H9 (cell line): ENCODE measurements around the gene PSMB1. TPM values are rescaled to one million over a fixed set of nuclear protein-coding genes. Genes with fewer than 3 reads are reported as not detected.

Source experiments
- DNase-seq: peaks from one replicate; pipeline ENCODE4 v3.0.0-alpha.2; 2017
- H2AFZ ChIP-seq: one replicate; pipeline ENCODE4 v1.6.1; 2013; ENCODE audit warnings: mild to moderate bottlenecking, low read length, control low read depth, moderate library complexity
- H2AK5ac ChIP-seq: 2 replicates; pipeline ENCODE4 v1.6.1; 2013; ENCODE audit warnings: low read length, control low read depth, mixed read lengths; ENCODE audit not compliant: insufficient read length
- H2BK120ac ChIP-seq: one replicate; pipeline ENCODE4 v1.6.1; 2013; ENCODE audit warnings: low read depth, mild to moderate bottlenecking, low read length, control low read depth, inconsistent platforms; ENCODE audit not compliant: poor library complexity, severe bottlenecking
- H2BK12ac ChIP-seq: 2 replicates; pipeline ENCODE4 v1.6.1; 2013; ENCODE audit warnings: low read length, control low read depth, mixed read lengths, low read depth; ENCODE audit not compliant: insufficient read length
- H2BK15ac ChIP-seq: 2 replicates; pipeline ENCODE4 v1.6.1; 2013; ENCODE audit warnings: low read depth, low read length, control low read depth
- H2BK20ac ChIP-seq: one replicate; pipeline ENCODE4 v1.6.1; 2013; ENCODE audit warnings: low read depth, mild to moderate bottlenecking, low read length, control low read depth, inconsistent platforms; ENCODE audit not compliant: poor library complexity, severe bottlenecking
- H2BK5ac ChIP-seq: 2 replicates; pipeline ENCODE4 v1.6.1; 2013; ENCODE audit warnings: low read length, control low read depth, mixed read lengths; ENCODE audit not compliant: insufficient read length
- H3K14ac ChIP-seq: 2 replicates; pipeline ENCODE4 v1.6.1; 2013; ENCODE audit warnings: low read length, control low read depth; ENCODE audit not compliant: insufficient read depth
- H3K18ac ChIP-seq: 2 replicates; pipeline ENCODE4 v1.6.1; 2013; ENCODE audit warnings: low read depth, mild to moderate bottlenecking, mixed read lengths, low read length, control low read depth; ENCODE audit not compliant: insufficient read length
- H3K23ac ChIP-seq: 2 replicates; pipeline ENCODE4 v1.6.1; 2013; ENCODE audit warnings: low read length, control low read depth, mixed read lengths, low read depth; ENCODE audit not compliant: insufficient read length
- H3K23me2 ChIP-seq: 2 replicates; pipeline ENCODE4 v1.6.1; 2013; ENCODE audit warnings: low read depth, mild to moderate bottlenecking, mixed read lengths, low read length, control low read depth; ENCODE audit not compliant: insufficient read length, poor library complexity, severe bottlenecking
- H3K27ac ChIP-seq: 2 replicates; pipeline ENCODE4 v1.5.1; 2013; ENCODE audit warnings: low read length, control low read depth, mixed read lengths, low read depth; ENCODE audit not compliant: insufficient read length
- H3K27me3 ChIP-seq: 2 replicates; pipeline ENCODE4 v1.6.1; 2013; ENCODE audit warnings: low read length, control low read depth, inconsistent platforms; ENCODE audit not compliant: insufficient read depth
- H3K4ac ChIP-seq: 2 replicates; pipeline ENCODE4 v1.6.1; 2013; ENCODE audit warnings: low read depth, mild to moderate bottlenecking, control low read depth, inconsistent platforms, low read length, moderate library complexity
- H3K4me1 ChIP-seq: 2 replicates; pipeline ENCODE4 v1.6.1; 2013; ENCODE audit warnings: low read length, control low read depth, inconsistent platforms; ENCODE audit not compliant: insufficient read depth
- H3K4me2 ChIP-seq: 2 replicates; pipeline ENCODE4 v1.6.1; 2013; ENCODE audit warnings: low read length, control low read depth, mixed read lengths; ENCODE audit not compliant: insufficient read length, insufficient read depth
- H3K56ac ChIP-seq: 2 replicates; pipeline ENCODE4 v1.6.1; 2013; ENCODE audit warnings: low read depth, mild to moderate bottlenecking, mixed read lengths, low read length, control low read depth; ENCODE audit not compliant: insufficient read length
- H3K79me1 ChIP-seq: 2 replicates; pipeline ENCODE4 v1.6.1; 2013; ENCODE audit warnings: low read depth, mild to moderate bottlenecking, moderate library complexity, low read length, control low read depth, inconsistent platforms; ENCODE audit not compliant: insufficient read depth, poor library complexity, severe bottlenecking
- H3K79me2 ChIP-seq: 2 replicates; pipeline ENCODE4 v1.6.1; 2013; ENCODE audit warnings: low read length, control low read depth, inconsistent platforms; ENCODE audit not compliant: insufficient read depth
- H3K9ac ChIP-seq: 2 replicates; pipeline ENCODE4 v1.6.1; 2013; ENCODE audit warnings: low read length, control low read depth, mixed read lengths; ENCODE audit not compliant: insufficient read length; ENCODE audit errors: extremely low read depth
- H3K9me3 ChIP-seq: one replicate; pipeline ENCODE4 v1.6.1; 2013; ENCODE audit warnings: low read depth, low read length, inconsistent platforms; ENCODE audit not compliant: control insufficient read depth
- H3T11ph ChIP-seq: one replicate; pipeline ENCODE4 v1.6.1; 2013; ENCODE audit warnings: mild to moderate bottlenecking, low read length, control low read depth, inconsistent platforms
- H4K20me1 ChIP-seq: one replicate; pipeline ENCODE4 v1.6.1; 2013; ENCODE audit not compliant: control insufficient read depth, insufficient read length, insufficient read depth
- H4K5ac ChIP-seq: 2 replicates; pipeline ENCODE4 v1.6.1; 2013; ENCODE audit warnings: low read depth, mild to moderate bottlenecking, mixed read lengths, low read length, control low read depth; ENCODE audit not compliant: insufficient read length
- H4K8ac ChIP-seq: replicated peaks from 2 replicates; pipeline ENCODE4 v1.6.1; 2013; ENCODE audit warnings: low read length, control low read depth, mixed read lengths, low read depth; ENCODE audit not compliant: insufficient read length
- H4K91ac ChIP-seq: 2 replicates; pipeline ENCODE4 v1.6.1; 2013; ENCODE audit warnings: low read depth, mild to moderate bottlenecking, moderate library complexity, mixed read lengths, low read length, control low read depth; ENCODE audit not compliant: insufficient read length
- H3K27ac Mint-ChIP-seq, 3 experiments: 2 replicates in 2 of 3; 3 replicates in 1 of 3; pipeline ENCODE4 v1.8.0; 2020 to 2021; ENCODE audit warnings: mixed read lengths in 3 of 3, mild to moderate bottlenecking in 1 of 3, moderate library complexity in 1 of 3
- H3K27me3 Mint-ChIP-seq: 2 replicates; pipeline ENCODE4 v1.8.0; 2021; ENCODE audit warnings: low read depth, mild to moderate bottlenecking, moderate library complexity, mixed read lengths
- H3K36me3 Mint-ChIP-seq, 3 experiments: 2 replicates in 2 of 3; 3 replicates in 1 of 3; pipeline ENCODE4 v1.8.0; 2020 to 2021; ENCODE audit warnings: low read depth in 3 of 3, mixed read lengths in 3 of 3; ENCODE audit not compliant: insufficient read depth in 1 of 3
- H3K4me1 Mint-ChIP-seq, 2 experiments: 2 replicates each; pipeline ENCODE4 v1.8.0; 2020; ENCODE audit warnings: mixed read lengths in 2 of 2
- H3K4me3 Mint-ChIP-seq, 2 experiments: 2 replicates in 1 of 2; 3 replicates in 1 of 2; pipeline ENCODE4 v1.8.0; 2020 to 2021; ENCODE audit warnings: mild to moderate bottlenecking in 2 of 2, mixed read lengths in 2 of 2, moderate library complexity in 1 of 2
- H3K9me3 Mint-ChIP-seq, 2 experiments: 2 replicates in 1 of 2; 3 replicates in 1 of 2; pipeline ENCODE4 v1.8.0; 2020; ENCODE audit warnings: mild to moderate bottlenecking in 2 of 2, mixed read lengths in 2 of 2, moderate library complexity in 1 of 2
- WGBS: extraction: QIAGEN DNeasy Blood & Tissue Kit; methylation state at CpG from one replicate; pipeline ENCODE4 v1.1.7; 2013; ENCODE audit warnings: missing lambda C conversion rate, low lambda C conversion rate, mixed read lengths; ENCODE audit not compliant: insufficient read length; ENCODE audit errors: extremely low coverage; 5-methylcytosine and 5-hydroxymethylcytosine counted together
- total RNA-seq: library from RNA; stranded (reverse); gene quantifications from 2 replicates; pipeline ENCODE4 v1.2.1, GENCODE V29; 2021
- TF ChIP-seq, protein P1 (sequence below): fragments of 200-600 bp; sonication (generic); conservative IDR thresholded peaks from 3 replicates; pipeline ENCODE4 v1.8.0; 2021; ENCODE audit warnings: antibody characterized with exemption, mild to moderate bottlenecking

PSMB1 gene
- total RNA-seq, 1 experiment from 2014 or later = 245 TPM

DNA sequence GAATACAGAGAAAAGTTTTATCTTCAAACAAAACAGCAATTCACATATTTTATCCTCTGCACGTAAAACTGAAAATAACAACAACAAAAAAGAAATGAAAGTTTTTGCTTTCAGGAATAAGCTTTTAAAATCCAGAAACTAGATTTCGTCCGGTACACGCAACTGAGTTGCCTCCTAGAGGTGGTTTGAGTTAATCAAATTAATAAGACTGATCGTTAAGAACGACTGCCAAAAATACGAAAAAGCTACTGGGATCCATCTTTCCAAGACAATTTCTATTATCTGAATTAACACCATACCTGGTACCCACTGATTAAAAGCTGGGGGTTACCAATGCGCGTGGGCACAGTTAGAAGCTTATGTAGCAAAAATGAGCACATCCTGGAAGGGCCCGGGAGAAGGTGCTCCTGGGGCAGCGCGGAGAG lies 30.7 kb upstream of the PSMB1 start:
- H2BK20ac ChIP-seq = no peak overlapping the region
- peak overlapping the region in 2 of 3 experiments; percentile 92 to 96; a peak in 6 of 7 replicates for H3K27ac Mint-ChIP-seq
- TF ChIP-seq, protein P1, sequence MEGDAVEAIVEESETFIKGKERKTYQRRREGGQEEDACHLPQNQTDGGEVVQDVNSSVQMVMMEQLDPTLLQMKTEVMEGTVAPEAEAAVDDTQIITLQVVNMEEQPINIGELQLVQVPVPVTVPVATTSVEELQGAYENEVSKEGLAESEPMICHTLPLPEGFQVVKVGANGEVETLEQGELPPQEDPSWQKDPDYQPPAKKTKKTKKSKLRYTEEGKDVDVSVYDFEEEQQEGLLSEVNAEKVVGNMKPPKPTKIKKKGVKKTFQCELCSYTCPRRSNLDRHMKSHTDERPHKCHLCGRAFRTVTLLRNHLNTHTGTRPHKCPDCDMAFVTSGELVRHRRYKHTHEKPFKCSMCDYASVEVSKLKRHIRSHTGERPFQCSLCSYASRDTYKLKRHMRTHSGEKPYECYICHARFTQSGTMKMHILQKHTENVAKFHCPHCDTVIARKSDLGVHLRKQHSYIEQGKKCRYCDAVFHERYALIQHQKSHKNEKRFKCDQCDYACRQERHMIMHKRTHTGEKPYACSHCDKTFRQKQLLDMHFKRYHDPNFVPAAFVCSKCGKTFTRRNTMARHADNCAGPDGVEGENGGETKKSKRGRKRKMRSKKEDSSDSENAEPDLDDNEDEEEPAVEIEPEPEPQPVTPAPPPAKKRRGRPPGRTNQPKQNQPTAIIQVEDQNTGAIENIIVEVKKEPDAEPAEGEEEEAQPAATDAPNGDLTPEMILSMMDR = peak; percentile 23; the same call in 2 of the 3 replicates
- H3K9me3 Mint-ChIP-seq = no peaks in the 10 kb centered on the region; a peak in 1 of 5 replicates
- no peak for DNase-seq
- no peak overlapping the region for H2AK5ac ChIP-seq
- no peak overlapping the region for H2BK120ac ChIP-seq
- H3K9me3 ChIP-seq = no peaks in the 10 kb centered on the region
- no peaks in the 10 kb centered on the region for H3K27me3 ChIP-seq
- no peak overlapping the region for H3K23ac ChIP-seq
- WGBS = no CpG with 5 or more reads among the region's 12 CpGs
- H3K23me2 ChIP-seq = peaks cover 8% of the 10 kb centered on the region
- H3K9ac ChIP-seq = peak overlapping the region; percentile 78
- no peak overlapping the region for H2BK15ac ChIP-seq
- H4K91ac ChIP-seq = no peak overlapping the region
- peaks cover 3% of the 10 kb centered on the region for H3K79me1 ChIP-seq
- H3K27me3 Mint-ChIP-seq = no peaks in the 10 kb centered on the region; the same call in 1 of the 2 replicates
- H3K4me1 Mint-ChIP-seq = peaks cover 19 to 25% of the 10 kb centered on the region in 2 experiments
- H3K4ac ChIP-seq = no peak overlapping the region
- no peak overlapping the region for H4K5ac ChIP-seq
- H3K4me2 ChIP-seq = peak overlapping the region; percentile 87
- no peak overlapping the region for H3T11ph ChIP-seq
- H4K20me1 ChIP-seq = peaks cover 4% of the 10 kb centered on the region
- H3K56ac ChIP-seq = no peak overlapping the region
- no peak overlapping the region for H4K8ac ChIP-seq
- no peak overlapping the region for H3K18ac ChIP-seq
- no peak overlapping the region for H3K27ac ChIP-seq
- peaks cover 5% of the 10 kb centered on the region; the same call in 1 of the 2 replicates for H3K4me1 ChIP-seq
- no peak overlapping the region for H2BK5ac ChIP-seq
- peaks cover 7% of the 10 kb centered on the region; the same call in 1 of the 2 replicates for H3K79me2 ChIP-seq
- H3K4me3 Mint-ChIP-seq = peak overlapping the region; percentile 96 to 97
- H3K36me3 Mint-ChIP-seq = peaks cover 20 to 46% (median 25%) of the 10 kb centered on the region in 3 experiments; a peak in 6 of 7 replicates
- H2BK12ac ChIP-seq = no peak overlapping the region
- H3K14ac ChIP-seq = peak overlapping the region; percentile 81
- H2AFZ ChIP-seq = no peak overlapping the region
